ENCODE data around the gene M6PR.

The M6PR gene

DNA sequence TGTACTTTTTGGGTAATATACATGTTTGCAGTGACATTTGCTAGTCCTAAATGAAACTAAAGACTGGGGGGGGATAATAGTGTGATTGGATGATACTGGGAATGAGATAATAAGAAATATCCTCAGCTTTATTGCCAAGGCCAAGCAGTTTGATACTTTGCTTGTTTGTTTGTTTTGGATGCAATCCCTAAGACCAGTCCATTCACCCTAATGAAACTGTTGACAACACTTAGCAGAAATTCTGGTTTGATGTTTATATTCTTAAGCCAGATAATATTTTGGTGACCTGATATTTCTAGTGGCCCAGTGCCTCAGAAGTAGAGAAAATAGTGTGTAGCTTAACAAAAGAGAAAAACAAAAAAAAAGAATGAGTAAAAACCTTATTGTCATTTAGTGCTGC lies 33.3 kb downstream of the M6PR start:
- H3K27ac ChIP-seq, result no peak overlapping the region; the same call in 1 of the 2 replicates
- TF ChIP-seq ZFX (IDR thresholded peaks at IDR 0.05; ENCODE audit: borderline replicate concordance), result no peak
- no peak for TF ChIP-seq CTCF (IDR thresholded peaks at IDR 0.05)

GRCh38 chr12:8914716-8915526 lies 34.5 kb downstream of the M6PR start:
- TF ChIP-seq ZFX (IDR thresholded peaks at IDR 0.05; ENCODE audit: borderline replicate concordance) (no peak), CTCF (IDR thresholded peaks at IDR 0.05) (no peak)
- peak overlapping the region; percentile 79 for H3K27ac ChIP-seq

DNA sequence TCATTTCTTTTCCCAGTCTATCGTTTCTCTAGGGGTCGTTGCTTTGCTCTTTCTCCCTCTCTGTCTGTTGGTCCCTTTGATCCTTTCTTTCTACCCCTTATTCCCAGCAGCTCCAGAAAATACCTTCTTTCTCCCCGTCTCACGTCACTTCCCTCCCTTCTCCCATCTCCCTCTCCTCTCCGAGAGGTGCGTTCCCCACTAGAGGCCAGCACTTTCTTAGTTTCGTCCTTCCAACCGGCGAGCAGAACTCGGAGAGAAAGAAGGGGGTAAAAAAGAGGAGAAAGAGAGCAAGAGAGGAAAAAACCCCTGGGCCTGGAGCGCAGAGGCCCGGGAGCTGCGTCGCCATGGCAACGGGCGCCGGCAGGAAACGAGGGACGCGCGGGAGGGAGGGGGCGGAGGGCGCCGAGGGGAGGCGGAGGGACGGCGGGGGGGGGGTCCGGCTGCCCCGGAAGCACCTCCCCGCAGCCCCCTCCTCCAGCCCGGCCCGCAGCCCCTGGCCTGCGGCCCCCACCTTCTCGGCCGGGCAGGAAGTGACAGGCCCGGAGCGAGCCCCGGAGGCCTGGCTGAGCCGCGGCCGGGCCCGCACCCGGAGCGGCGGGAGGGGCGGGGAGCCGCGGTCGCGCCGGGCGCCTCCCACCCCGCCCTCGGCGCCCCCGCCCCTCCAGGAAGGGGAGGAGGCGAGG lies 35.3 kb downstream of the M6PR start, which contains the start of gene PHC1:
PHC1 (plus strand) TSS at position 477 of the 683 bp plus-strand sequence. CDS start 3,169 bp downstream, outside the sequence.
- peak; percentile 51 for TF ChIP-seq CTCF (IDR thresholded peaks at IDR 0.05)
- peak within 1 kb of the TSS; percentile 79 for H3K27ac ChIP-seq

- no peak for TF ChIP-seq ZFX (IDR thresholded peaks at IDR 0.05; ENCODE audit: borderline replicate concordance)
- no peak for TF ChIP-seq CTCF (IDR thresholded peaks at IDR 0.05)
- H3K27ac ChIP-seq, result peak overlapping the region; percentile 79
Measured at GRCh38 chr12:8913702-8914032, 35.8 kb downstream of the M6PR start.

GRCh38 chr12:8912914-8913313 lies 36.5 kb downstream of the M6PR start:
- TF ChIP-seq CTCF (IDR thresholded peaks at IDR 0.05) (peak; percentile 40), ZFX (IDR thresholded peaks at IDR 0.05; ENCODE audit: borderline replicate concordance) (no peak)
- peak overlapping the region; percentile 79 for H3K27ac ChIP-seq

GRCh38 chr12:8911606-8912268 lies 37.7 kb downstream of the M6PR start:
- no peak overlapping the region for H3K27ac ChIP-seq
- no peak for TF ChIP-seq ZFX (IDR thresholded peaks at IDR 0.05; ENCODE audit: borderline replicate concordance)
- no peak for TF ChIP-seq CTCF (IDR thresholded peaks at IDR 0.05)

Data from 22Rv1 (cell line).